NCI-H82 treated with DMSO at 0.1 percent for 48 hours (cell line): ENCODE results near the gene MARF1.
"Not testable (repeated sequence)": the region's sequence is repeated elsewhere in the genome, so short reads cannot be mapped to it uniquely, and the experiment has no call there.

Experiments used
- DNase-seq: peaks from one replicate; lab custom pipeline; 2025; ENCODE audit not compliant: unreplicated experiment; lab: John Stamatoyannopoulos, UW

The MARF1 gene

GRCh38 chr16:15652293-15653001 lies 9.5 kb upstream of the MARF1 start:
- no peak for DNase-seq

GRCh38 chr16:15650698-15651171 lies 7.8 kb upstream of the MARF1 start:
- no peak for DNase-seq

- peak; percentile 71 for DNase-seq
These were observed 7.2 kb upstream of the MARF1 start, which contains the start of gene NDE1 for GRCh38 chr16:15650019-15650697. NDE1 (plus strand) TSS chr16:15650245; CDS start chr16:15664779, 14,534 bp downstream.

DNA sequence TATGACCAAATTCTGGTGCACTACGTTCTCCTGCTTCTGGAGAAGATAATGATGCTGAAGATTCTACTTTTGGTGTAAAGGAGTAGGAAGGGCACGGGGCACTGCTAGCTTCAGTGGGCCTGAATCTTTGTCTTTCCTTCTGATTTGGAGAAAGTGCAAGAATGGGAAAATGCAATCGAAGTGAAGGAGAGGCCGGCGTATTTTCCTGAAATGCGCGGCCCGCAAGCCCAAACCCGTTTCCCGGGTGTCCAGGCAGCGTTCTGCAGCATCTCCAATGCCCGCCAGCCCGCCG lies 6.7 kb upstream of the MARF1 start:
- DNase-seq: no peak

GRCh38 chr16:15649311-15649710 lies 6.4 kb upstream of the MARF1 start:
- DNase-seq: not testable (repeated sequence)

DNA sequence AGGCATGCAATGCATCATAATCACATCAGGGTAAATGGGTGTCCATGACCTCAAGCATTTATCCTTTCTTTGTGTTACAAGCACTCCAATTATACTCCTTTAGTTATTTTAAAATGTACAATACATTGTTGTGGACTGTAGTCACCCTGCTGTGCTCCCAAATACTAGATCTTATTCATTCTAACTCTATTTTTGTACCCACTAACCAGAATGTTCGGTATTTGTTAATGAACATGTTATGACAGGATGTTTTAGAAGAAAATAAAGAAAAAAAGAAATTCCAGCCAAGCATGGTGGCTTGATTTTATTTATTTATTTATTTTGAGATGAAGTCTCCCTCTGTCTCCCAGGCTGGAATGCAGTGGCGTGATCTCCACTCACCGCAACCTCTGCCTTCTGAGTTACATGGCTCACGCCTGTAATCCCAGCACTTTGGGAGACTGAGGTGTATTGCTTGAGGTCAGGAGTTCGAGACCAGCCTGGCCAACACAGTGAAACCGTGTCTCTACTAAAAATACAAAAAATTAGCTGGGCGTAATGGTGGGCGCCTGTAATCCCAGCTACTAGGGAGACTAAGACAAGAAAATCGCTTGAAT lies 5.3 kb upstream of the MARF1 start:
- DNase-seq: no peak

DNA sequence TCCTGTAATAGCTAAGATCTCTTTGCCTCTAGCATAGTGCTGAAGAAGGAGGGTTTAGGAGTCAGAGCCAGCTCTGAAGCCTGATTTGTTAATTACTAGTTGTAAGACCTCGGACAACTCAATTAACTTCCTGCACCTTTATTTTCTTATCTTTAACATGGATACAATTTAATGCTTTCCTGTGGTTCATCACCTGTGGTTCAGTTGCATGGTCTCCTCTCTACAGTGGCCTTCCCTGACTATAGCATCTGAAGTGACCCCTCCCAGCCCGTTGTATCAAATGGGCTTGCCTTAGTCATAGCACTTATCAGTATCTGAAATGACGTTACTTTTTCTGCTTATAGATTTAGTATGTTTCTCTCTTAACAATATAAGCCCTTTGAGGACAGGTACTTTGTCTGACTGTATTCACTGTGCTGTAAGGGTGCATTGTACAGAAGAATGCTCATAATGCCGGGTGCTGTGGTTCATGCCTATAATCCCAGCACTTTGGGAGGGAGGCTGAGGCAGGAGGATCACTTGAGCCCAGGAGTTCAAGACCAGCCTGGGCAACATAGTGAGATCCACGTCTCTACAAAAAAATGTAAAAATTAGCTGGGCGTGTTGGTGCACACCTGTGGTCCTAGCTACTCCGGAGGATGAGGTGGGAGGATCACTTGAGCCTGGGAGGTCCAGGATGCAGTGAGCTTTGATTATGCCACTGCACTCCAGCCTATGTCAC lies 4.5 kb upstream of the MARF1 start:
- DNase-seq: no peak

DNA sequence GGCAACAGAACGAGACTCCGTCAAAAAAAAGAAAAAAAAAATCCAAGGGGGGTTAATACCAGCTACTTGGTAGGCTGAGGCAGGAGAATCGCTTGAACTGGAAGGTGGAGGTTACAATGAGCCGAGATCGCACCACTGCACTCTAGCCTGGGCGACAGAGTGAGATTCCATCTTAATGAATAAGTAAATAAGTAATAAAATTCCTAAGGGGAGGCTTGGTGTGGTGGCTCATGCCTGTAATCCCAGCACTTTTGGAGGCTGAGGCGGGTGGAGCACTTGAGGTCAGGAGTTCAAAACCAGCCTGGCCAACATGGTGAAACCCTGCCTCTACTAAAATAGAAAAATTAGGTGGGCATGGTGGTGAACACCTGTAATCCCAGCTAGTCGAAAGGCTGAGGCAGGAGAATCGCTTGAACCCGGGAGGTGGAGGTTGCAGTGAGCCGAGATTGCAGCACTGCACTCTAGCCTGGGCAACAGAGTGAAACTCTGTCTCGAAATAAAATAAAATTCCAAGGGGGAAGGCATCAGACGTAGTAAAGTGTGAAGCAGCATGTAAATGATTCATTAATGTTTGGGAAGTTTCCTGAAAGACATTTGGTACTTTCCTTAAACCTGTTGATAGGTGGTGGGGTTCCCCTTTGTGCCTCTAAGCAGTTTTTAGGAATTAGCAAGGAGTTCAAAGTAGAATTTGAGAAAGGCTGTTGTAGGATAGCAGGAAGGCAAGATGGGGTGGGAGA lies 3.8 kb upstream of the MARF1 start:
- not testable (repeated sequence) for DNase-seq

- DNase-seq: not testable (repeated sequence)
These were observed 2.1 kb upstream of the MARF1 start for GRCh38 chr16:15644962-15645465.

GRCh38 chr16:15644267-15644961 lies 1.5 kb upstream of the MARF1 start:
- DNase-seq: peak; percentile 62

- DNase-seq: no peak
These were observed 944 bp upstream of the MARF1 start for GRCh38 chr16:15643946-15644250.

DNA sequence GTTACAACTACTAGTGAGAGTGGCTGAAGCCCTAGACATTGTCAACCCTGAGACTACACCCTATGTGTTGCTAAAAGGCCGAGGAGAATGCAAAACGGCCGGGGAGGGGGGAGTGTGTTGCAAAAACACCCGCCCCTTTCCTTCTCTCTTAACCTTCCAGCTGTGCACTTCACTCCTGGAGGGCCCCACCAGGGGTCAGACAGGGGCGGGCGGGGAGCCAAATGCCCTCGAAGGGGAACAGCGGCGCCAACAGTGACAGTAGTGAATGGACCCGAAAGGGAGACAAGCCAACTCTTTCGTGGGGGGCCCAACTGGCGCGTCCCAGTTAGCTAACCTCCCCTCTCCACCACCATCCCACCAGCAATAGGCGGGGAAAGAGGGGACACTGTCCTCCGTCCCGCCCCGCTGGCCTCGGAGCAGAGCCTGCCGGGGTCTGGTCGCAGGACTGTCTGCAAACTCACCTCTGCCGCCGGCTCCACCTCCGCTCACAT lies 352 bp downstream of the MARF1 start:
- DNase-seq: peak; percentile 38

DNA sequence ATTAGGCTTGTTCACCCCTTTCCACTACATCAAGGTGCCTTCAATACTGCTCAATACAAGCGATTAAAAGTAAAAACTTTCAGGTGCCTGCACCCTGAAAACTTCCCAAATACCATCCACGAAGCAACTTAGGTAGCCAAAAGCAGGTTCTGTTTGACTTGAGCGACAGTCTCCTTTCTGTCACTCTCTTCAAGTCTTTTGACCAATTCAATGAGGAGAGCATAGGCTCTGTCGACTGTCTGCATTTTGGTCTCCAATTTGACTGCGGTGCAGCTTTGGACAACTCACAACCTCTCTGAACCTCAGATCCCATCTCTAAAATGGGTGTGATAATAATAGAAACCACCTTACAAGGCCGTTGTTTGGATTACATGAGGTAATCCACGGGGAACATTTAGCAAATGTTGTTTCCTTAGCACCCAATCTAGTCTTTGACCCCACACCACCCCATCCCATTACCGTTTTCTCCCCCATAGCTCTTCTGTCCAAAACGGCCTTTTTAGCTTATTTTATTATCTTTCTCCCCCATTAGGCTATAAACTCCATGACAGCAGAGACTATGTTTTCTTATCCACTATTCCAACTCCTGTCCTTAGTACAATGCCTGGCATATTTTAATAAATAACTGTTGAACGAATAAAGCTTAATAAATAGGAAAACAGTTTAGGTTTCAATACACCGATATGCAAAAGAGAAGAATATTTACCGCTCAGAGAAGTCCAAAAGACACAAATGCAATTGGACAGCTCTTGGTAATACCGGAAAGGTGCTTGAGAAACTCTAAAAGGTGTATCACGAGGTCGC lies 999 bp downstream of the MARF1 start:
- no peak for DNase-seq

- no peak for DNase-seq
These were observed 2.0 kb downstream of the MARF1 start for GRCh38 chr16:15640966-15641365.

DNA sequence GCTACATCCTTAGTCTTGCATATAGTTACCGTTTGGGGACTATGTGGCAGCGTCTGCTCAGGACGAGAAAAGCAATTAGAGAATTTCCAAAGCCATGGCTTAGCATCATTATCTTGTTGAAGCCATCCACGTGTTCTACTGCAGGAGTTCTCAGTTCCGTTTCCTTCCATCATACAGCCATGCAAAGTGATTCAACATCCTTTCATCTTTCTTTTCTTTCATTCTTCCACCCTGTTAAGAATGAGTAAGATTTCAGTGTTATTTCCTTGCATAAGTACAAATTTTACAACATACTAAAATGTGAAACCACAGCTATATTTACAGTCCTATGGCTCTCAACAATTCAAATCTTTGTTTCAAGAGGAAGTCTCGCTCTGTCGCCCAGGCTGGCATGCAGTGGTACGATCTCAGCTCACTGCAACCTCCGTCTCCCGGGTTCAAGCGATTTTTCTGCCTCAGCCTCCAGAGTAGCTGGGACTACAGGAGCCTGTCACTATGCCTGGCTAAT lies 3.8 kb downstream of the MARF1 start:
- DNase-seq: no peak

DNA sequence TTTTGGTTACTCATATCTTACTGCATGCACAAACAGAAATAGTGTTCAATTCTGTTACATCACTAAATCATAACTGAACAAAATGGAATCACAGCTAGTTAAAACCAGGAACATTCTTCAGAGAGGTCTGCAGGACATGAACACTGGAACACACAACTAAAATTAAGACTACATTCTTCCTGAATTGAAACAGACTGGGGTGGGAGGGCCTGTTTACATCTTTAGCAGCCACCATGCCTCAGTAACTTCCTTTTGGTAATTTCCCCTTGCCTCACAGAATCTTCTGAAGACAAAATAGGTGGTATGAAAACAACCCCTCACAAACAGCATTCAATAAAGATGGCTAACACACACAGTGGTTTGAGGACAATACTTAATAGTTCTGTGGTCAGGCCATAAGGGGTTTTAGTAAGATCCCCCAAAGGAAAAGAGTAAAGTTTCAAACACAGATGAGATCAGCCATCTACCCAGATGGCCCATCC lies 6.5 kb downstream of the MARF1 start:
- DNase-seq: no peak

- DNase-seq: no peak
These were observed 7.0 kb downstream of the MARF1 start for GRCh38 chr16:15635926-15636325.

DNA sequence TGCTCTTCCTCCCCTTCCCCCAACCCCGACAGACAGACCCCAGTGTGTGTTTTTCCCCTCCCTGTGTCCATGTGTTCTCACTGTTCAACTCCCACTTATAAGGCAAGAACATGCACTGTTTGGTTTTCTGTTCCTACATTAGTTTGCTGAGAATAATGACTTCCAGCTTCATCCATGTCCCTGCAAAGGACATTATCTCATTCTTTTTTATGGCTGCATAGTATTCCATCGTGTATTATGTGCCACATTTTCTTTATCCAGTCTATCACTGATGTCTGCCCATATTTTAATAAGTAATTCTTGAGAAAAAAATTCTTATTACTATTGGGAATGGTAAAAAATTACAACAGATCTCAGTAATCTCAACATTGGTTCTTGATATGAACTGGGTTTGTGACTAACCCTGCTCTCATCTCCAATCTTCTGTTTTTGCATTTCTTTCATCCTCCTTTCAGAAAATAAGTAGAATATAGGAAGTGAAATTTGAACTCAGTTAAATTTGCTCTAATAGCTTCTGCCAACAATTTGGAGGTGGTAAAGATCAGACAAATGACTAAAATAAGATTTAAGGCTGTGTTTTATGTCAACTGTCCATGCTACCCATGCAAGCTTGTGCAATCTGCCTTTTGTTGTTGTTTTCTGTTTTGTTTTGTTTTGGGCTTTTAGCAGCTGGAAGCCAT lies 11.1 kb downstream of the MARF1 start:
- DNase-seq: no peak
